ENCODE measurements around the gene DNAH10.

- TF ChIP-seq ZFX (IDR thresholded peaks at IDR 0.05) (no peak), CTCF (conservative IDR thresholded peaks at IDR 0.05) (no peak)
Measured at GRCh38 chr12:123854232-123854631, 92.1 kb downstream of the DNAH10 start.

All from C4-2B (cell line).